Mesendoderm (in vitro differentiated cells): ENCODE data around the gene SLC6A17.

Source experiments
- DNase-seq: peaks from one replicate; pipeline ENCODE4 v3.0.0; 2013
- H2AK5ac ChIP-seq: 2 replicates; pipeline ENCODE4 v1.6.1; 2013; ENCODE audit warnings: low read length, inconsistent platforms
- H2BK120ac ChIP-seq: 2 replicates; pipeline ENCODE4 v1.6.1; 2013; ENCODE audit warnings: low read depth, mild to moderate bottlenecking, low read length, moderate library complexity, mixed read lengths
- H2BK15ac ChIP-seq: replicated peaks from 2 replicates; pipeline ENCODE4 v1.6.1; 2013; ENCODE audit warnings: low read depth, mild to moderate bottlenecking, moderate library complexity
- H2BK5ac ChIP-seq: 2 replicates; pipeline ENCODE4 v1.6.1; 2013; ENCODE audit warnings: low read length, inconsistent platforms
- H3K18ac ChIP-seq: 2 replicates; pipeline ENCODE4 v1.6.1; 2013; ENCODE audit warnings: mild to moderate bottlenecking, low read length, mixed read lengths
- H3K23ac ChIP-seq: one replicate; pipeline ENCODE4 v1.6.1; 2013; ENCODE audit warnings: low read length
- H3K27ac ChIP-seq: 2 replicates; pipeline ENCODE4 v1.5.1; 2013; ENCODE audit warnings: low read depth, mild to moderate bottlenecking, inconsistent platforms, low read length, moderate library complexity
- H3K27me3 ChIP-seq: 2 replicates; pipeline ENCODE4 v1.6.1; 2013; ENCODE audit warnings: low read length, control low read depth, mild to moderate bottlenecking, inconsistent platforms; ENCODE audit not compliant: insufficient read depth, poor library complexity
- H3K36me3 ChIP-seq: 2 replicates; pipeline ENCODE4 v1.6.1; 2013; ENCODE audit warnings: low read length, inconsistent platforms; ENCODE audit not compliant: control insufficient read depth, insufficient read depth
- H3K4ac ChIP-seq: one replicate; pipeline ENCODE4 v1.6.1; 2013; ENCODE audit warnings: low read depth, mild to moderate bottlenecking, low read length, moderate library complexity
- H3K4me1 ChIP-seq: 2 replicates; pipeline ENCODE4 v1.6.1; 2013; ENCODE audit warnings: low read depth, low read length, inconsistent platforms; ENCODE audit not compliant: control insufficient read depth
- H3K4me2 ChIP-seq: 2 replicates; pipeline ENCODE4 v1.6.1; 2013; ENCODE audit warnings: low read length
- H3K4me3 ChIP-seq: 2 replicates; pipeline ENCODE4 v1.5.1; 2013; ENCODE audit warnings: mild to moderate bottlenecking, low read length
- H3K56ac ChIP-seq: one replicate; pipeline ENCODE4 v1.6.1; 2013; ENCODE audit warnings: low read length
- H3K79me1 ChIP-seq: 2 replicates; pipeline ENCODE4 v1.6.1; 2013; ENCODE audit warnings: low read length, inconsistent platforms
- H3K79me2 ChIP-seq: 2 replicates; pipeline ENCODE4 v1.6.1; 2013; ENCODE audit warnings: mild to moderate bottlenecking, low read length; ENCODE audit not compliant: control insufficient read depth, insufficient read depth
- H3K9ac ChIP-seq: 2 replicates; pipeline ENCODE4 v1.6.1; 2013; ENCODE audit warnings: low read length, inconsistent platforms
- H4K5ac ChIP-seq: one replicate; pipeline ENCODE4 v1.6.1; 2013; ENCODE audit warnings: low read length
- H4K8ac ChIP-seq: one replicate; pipeline ENCODE4 v1.6.1; 2013; ENCODE audit warnings: low read depth, mild to moderate bottlenecking, control low read depth, low read length, moderate library complexity
- WGBS: extraction: QIAGEN DNeasy Blood & Tissue Kit; methylation state at CpG from one replicate; pipeline ENCODE4 v1.1.7; 2013; ENCODE audit warnings: low lambda C conversion rate, missing lambda C conversion rate; ENCODE audit not compliant: insufficient coverage; ENCODE audit errors: extremely low coverage; 5-methylcytosine and 5-hydroxymethylcytosine counted together

SLC6A17 gene

DNA sequence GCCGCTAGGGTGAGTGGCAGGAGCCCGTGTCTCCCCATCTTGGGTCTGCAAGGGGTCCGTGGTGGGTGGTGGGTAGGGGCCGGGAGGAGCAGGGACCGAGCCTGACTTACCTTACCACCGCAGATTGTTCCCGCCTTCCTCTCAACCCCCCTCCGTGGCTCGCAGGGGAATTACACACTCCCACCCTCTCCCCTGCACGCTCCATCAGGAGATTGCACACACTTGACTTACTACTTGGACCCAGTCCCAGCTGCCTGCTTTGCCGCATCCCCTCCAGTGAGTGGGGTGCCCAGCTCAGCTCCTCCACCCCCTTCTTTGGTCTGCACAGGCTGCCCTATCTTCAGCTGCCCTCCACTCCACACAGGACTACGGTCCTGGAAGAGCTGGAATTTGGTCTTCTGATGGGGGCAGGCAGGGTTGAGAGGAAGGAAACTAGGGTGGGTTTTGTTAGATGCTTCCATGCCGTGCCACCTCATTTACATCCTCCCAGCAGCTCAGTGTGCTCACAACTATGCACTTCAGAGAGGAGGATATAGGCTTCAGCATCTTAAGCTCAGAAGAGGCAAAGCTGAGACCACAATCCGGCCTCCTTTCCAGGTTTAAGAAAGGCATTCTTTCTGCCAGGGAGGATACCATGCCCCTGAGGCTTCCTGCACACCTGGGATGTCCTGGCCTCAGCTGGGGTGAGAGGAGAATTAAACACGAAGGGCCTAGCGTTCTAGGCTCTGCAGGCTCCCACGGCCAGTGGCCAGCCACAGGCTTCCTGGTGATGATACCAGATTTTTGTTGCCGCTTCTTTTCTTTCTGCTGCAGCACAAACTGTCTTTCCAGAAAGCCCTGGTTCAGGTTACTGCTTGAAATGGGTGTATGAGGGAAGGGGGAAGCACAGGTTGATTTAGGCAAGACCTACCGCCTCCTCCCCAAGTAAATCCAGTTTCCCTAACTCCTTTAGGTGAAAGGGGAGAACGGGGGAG lies 62.2 kb downstream of the SLC6A17 start:
- Histone ChIP-seq H3K27ac (no peak overlapping the region), H4K5ac (no peak overlapping the region), H2AK5ac (no peak overlapping the region), H3K56ac (peak overlapping the region; percentile 93), H3K23ac (no peak overlapping the region), H2BK120ac (no peak overlapping the region), H3K4me1 (peaks cover 22% of the 10 kb centered on the region), H3K4me2 (peak overlapping the region; percentile 22), H3K4ac (no peak overlapping the region), H3K9ac (peak overlapping the region; percentile 79), H3K79me2 (peaks cover 48% of the 10 kb centered on the region), H3K4me3 (peak overlapping the region; percentile 58), H2BK15ac (no peak overlapping the region), H3K79me1 (peaks cover 14% of the 10 kb centered on the region), H2BK5ac (no peak overlapping the region), H4K8ac (no peak overlapping the region), H3K27me3 (no peaks in the 10 kb centered on the region), H3K36me3 (no peaks in the 10 kb centered on the region), H3K18ac (no peak overlapping the region)
- DNase-seq = peak; percentile 45
- no CpG with 5 or more reads among the region's 20 CpGs for WGBS

GRCh38 chr1:110213143-110213540 lies 62.8 kb downstream of the SLC6A17 start:
- Histone ChIP-seq H3K79me2 (peaks cover 48% of the 10 kb centered on the region), H2BK5ac (no peak overlapping the region), H3K4me3 (no peak overlapping the region), H3K23ac (no peak overlapping the region), H3K56ac (peak overlapping the region; percentile 93), H3K27me3 (no peaks in the 10 kb centered on the region), H4K5ac (no peak overlapping the region), H3K9ac (peak overlapping the region; percentile 79), H3K79me1 (peaks cover 14% of the 10 kb centered on the region), H4K8ac (no peak overlapping the region), H2BK15ac (no peak overlapping the region), H3K4me2 (peak overlapping the region; percentile 54), H2AK5ac (no peak overlapping the region), H3K4ac (no peak overlapping the region), H2BK120ac (no peak overlapping the region), H3K18ac (no peak overlapping the region), H3K36me3 (no peaks in the 10 kb centered on the region), H3K27ac (no peak overlapping the region), H3K4me1 (peaks cover 28% of the 10 kb centered on the region)
- no CpG with 5 or more reads among the region's 2 CpGs for WGBS
- no peak for DNase-seq

DNA sequence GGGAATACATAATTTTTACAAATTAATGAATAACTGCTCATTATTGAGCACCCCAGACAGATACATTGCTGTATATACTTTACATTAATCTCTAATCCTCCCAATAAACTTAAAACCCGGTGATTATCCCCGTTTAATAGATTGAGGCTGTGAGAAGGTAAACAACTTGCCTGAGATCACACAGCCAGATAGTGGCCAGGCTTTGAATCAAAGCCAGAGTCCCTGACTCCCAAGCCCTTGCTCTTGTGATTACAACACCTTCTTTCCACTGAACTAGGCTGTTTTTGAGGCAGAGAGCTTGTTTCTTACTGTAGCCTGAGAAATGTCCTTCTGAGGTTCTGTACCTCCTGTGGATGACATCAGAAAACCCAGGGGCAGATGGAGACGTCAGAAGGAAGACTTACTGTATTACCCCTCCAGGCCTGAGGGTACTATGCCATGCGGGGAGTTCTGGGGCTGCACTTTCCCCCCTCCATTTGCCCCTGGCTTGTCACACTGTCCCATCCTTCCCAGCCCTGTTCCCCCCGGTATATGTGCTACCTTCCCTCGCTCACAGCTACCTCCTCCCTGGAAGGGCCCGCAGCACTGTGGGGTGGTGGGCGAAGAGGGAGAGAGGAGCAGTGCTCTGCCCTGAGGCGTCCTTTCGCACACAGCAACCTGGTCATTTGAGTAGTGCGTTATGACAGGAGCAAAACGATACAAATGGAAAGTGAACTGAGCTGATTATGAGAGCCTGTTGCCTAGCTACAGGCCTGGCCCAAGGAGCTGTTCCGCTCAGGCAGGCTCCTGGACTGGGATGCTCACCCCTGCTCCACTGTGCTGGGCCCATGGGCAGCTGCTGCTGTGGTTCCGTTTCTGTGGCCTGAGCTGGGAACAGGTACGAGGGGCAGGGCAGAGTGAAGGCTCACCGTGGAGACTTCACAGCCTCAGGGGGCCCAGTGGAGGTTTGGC lies 64.4 kb downstream of the SLC6A17 start:
- peak overlapping the region; percentile 54 for H2BK5ac ChIP-seq
- H3K79me1 ChIP-seq = peaks cover 26% of the 10 kb centered on the region
- H4K8ac ChIP-seq = no peak overlapping the region
- no peak overlapping the region for H3K27ac ChIP-seq
- no peak overlapping the region for H4K5ac ChIP-seq
- peak overlapping the region; percentile 2 for H3K4me2 ChIP-seq
- no peak overlapping the region for H3K4ac ChIP-seq
- no peak overlapping the region for H3K23ac ChIP-seq
- no peaks in the 10 kb centered on the region for H3K36me3 ChIP-seq
- no peak for DNase-seq
- H2BK15ac ChIP-seq = no peak overlapping the region
- peak overlapping the region; percentile 43 for H2AK5ac ChIP-seq
- H2BK120ac ChIP-seq = no peak overlapping the region
- WGBS = 100% methylated on average over 1 of the region's 16 CpGs
- peaks cover 57% of the 10 kb centered on the region for H3K79me2 ChIP-seq
- no peak overlapping the region for H3K4me3 ChIP-seq
- no peak overlapping the region for H3K18ac ChIP-seq
- peak overlapping the region; percentile 45 for H3K9ac ChIP-seq
- peak overlapping the region; percentile 74 for H3K56ac ChIP-seq
- H3K4me1 ChIP-seq = peaks cover 34% of the 10 kb centered on the region
- no peaks in the 10 kb centered on the region for H3K27me3 ChIP-seq

GRCh38 chr1:110215621-110216515 lies 65.6 kb downstream of the SLC6A17 start:
- Histone ChIP-seq H3K4me1 (peaks cover 34% of the 10 kb centered on the region), H3K23ac (no peak overlapping the region), H3K18ac (no peak overlapping the region), H4K8ac (no peak overlapping the region), H2AK5ac (no peak overlapping the region), H2BK5ac (no peak overlapping the region), H3K56ac (peak overlapping the region; percentile 58), H3K4me2 (no peak overlapping the region), H3K27ac (no peak overlapping the region), H3K36me3 (peaks cover under 1% of the 10 kb centered on the region), H3K27me3 (no peaks in the 10 kb centered on the region), H3K4ac (peak overlapping the region; percentile 24), H3K79me2 (peaks cover 62% of the 10 kb centered on the region), H3K4me3 (no peak overlapping the region), H2BK120ac (peak overlapping the region; percentile 19), H4K5ac (no peak overlapping the region), H3K9ac (peak overlapping the region; percentile 42), H2BK15ac (no peak overlapping the region), H3K79me1 (peaks cover 29% of the 10 kb centered on the region)
- peak; percentile 70 for DNase-seq
- no CpG with 5 or more reads among the region's 7 CpGs for WGBS

GRCh38 chr1:110216844-110217444 lies 66.7 kb downstream of the SLC6A17 start:
- WGBS = no CpG with 5 or more reads among the region's 6 CpGs
- Histone ChIP-seq H3K9ac (no peak overlapping the region), H3K4me1 (peaks cover 34% of the 10 kb centered on the region), H3K36me3 (peaks cover 2% of the 10 kb centered on the region), H3K4me2 (no peak overlapping the region), H4K8ac (no peak overlapping the region), H3K56ac (peak overlapping the region; percentile 62), H3K79me1 (peaks cover 31% of the 10 kb centered on the region), H3K79me2 (peaks cover 56% of the 10 kb centered on the region), H2BK120ac (peak overlapping the region; percentile 19), H3K4ac (peak overlapping the region; percentile 66), H4K5ac (no peak overlapping the region), H2BK5ac (peak overlapping the region; percentile 28), H3K27me3 (no peaks in the 10 kb centered on the region), H3K23ac (no peak overlapping the region), H3K18ac (no peak overlapping the region), H2BK15ac (no peak overlapping the region), H3K27ac (no peak overlapping the region), H2AK5ac (no peak overlapping the region), H3K4me3 (no peak overlapping the region)
- DNase-seq = no peak
